OCI-LY7 (cell line): ENCODE data around the gene ELN. TPM values are rescaled to one million over a fixed set of nuclear protein-coding genes. Genes with fewer than 3 reads are reported as not detected.

ENCODE experiments used
- BruUV-seq: library from RNA; stranded (reverse); fragments of 400-500 nt; replicated peaks from 2 replicates; lab custom pipeline; 2021; lab: Mats Ljungman, UMichigan
- CTCF ChIA-PET: fragments of 300-600 bp; sonication (Branson Sonifier 250); formaldehyde crosslinking; loops from one replicate; lab custom pipeline; 2022; ENCODE audit warnings: antibody characterized with exemption; ENCODE audit not compliant: unreplicated experiment; lab: Charles Lee
- POLR2A ChIA-PET: fragments of 300-600 bp; sonication (Branson Sonifier 250); formaldehyde crosslinking; loops from one replicate; lab custom pipeline; 2022; ENCODE audit warnings: antibody characterized with exemption; lab: Charles Lee
- DNase-seq: peaks from one replicate; pipeline ENCODE4 v3.0.0-alpha.2; 2015; ENCODE audit warnings: low spot score
- H2AFZ ChIP-seq: fragments of 200-600 bp; sonication (generic), shearing (Covaris generic); 2 replicates; pipeline ENCODE4 v1.6.1; 2014; ENCODE audit warnings: mild to moderate bottlenecking, antibody characterized with exemption, low read length, moderate library complexity
- H3K27ac ChIP-seq: fragments of 200-600 bp; sonication (generic); 2 replicates; pipeline ENCODE4 v1.5.1; 2014; ENCODE audit warnings: mixed run types, low read depth, mild to moderate bottlenecking, moderate library complexity, low read length, inconsistent platforms; ENCODE audit not compliant: poor library complexity, severe bottlenecking
- H3K36me3 ChIP-seq: fragments of 200-600 bp; sonication (generic); 2 replicates; pipeline ENCODE4 v1.6.1; 2014; ENCODE audit warnings: mild to moderate bottlenecking, antibody characterized with exemption, low read length, moderate library complexity, mixed read lengths; ENCODE audit not compliant: insufficient read depth
- H3K4me1 ChIP-seq: fragments of 200-600 bp; sonication (generic); 2 replicates; pipeline ENCODE4 v1.5.1; 2014; ENCODE audit warnings: mild to moderate bottlenecking, low read length; ENCODE audit not compliant: insufficient read depth, poor library complexity, severe bottlenecking
- H3K4me2 ChIP-seq: fragments of 200-600 bp; sonication (generic); 2 replicates; pipeline ENCODE4 v1.6.1; 2014; ENCODE audit warnings: mild to moderate bottlenecking, low read length
- H3K4me3 ChIP-seq: fragments of 200-600 bp; sonication (generic); 2 replicates; pipeline ENCODE4 v1.5.1; 2014; ENCODE audit warnings: mild to moderate bottlenecking, low read depth, low read length; ENCODE audit not compliant: poor library complexity, severe bottlenecking
- H3K79me2 ChIP-seq: fragments of 200-600 bp; sonication (generic); 2 replicates; pipeline ENCODE4 v1.6.1; 2016; ENCODE audit warnings: low read depth, mild to moderate bottlenecking, low read length, moderate library complexity, mixed read lengths; ENCODE audit not compliant: insufficient read depth
- H3K9me2 ChIP-seq: fragments of 200-600 bp; sonication (generic); 2 replicates; pipeline ENCODE4 v1.6.1; 2016; ENCODE audit warnings: mild to moderate bottlenecking, low read length, mixed read lengths; ENCODE audit not compliant: insufficient read depth
- H3K9me3 ChIP-seq: fragments of 200-600 bp; sonication (generic); 2 replicates; pipeline ENCODE4 v1.6.1; 2014; ENCODE audit warnings: mild to moderate bottlenecking, mixed run types, low read length, mixed read lengths
- H4K20me1 ChIP-seq: fragments of 200-600 bp; sonication (generic); 2 replicates; pipeline ENCODE4 v1.6.1; 2014; ENCODE audit warnings: mild to moderate bottlenecking, antibody characterized with exemption, low read length, moderate library complexity, mixed read lengths; ENCODE audit not compliant: insufficient read depth
- EZH2phosphoT487 ChIP-seq: fragments of 200-600 bp; sonication (generic); IDR thresholded peaks from 2 replicates; pipeline ENCODE4 v1.6.1; 2018; ENCODE audit warnings: low read depth, borderline replicate concordance, mild to moderate bottlenecking, mixed run types, antibody characterized with exemption, low read length, moderate library complexity, mixed read lengths
- intact Hi-C: fragments of 100-400 bp; cut with micrococcal nuclease; formaldehyde crosslinking; loops from one replicate; pipeline ENCODE4 v1.10.0; 2022; ENCODE audit not compliant: unreplicated experiment
- total RNA-seq, 2 experiments: library from RNA; depleted of rRNA in 1 of 2; stranded (reverse); fragments of >200 nt in 1 of 2; shearing (Covaris generic) in 1 of 2; gene quantifications; 2 replicates each; pipeline ENCODE4 v1.2.3, GENCODE V29; 2014 to 2022
- TF ChIP-seq, protein P1 (sequence below): fragments of 200-600 bp; sonication (generic); conservative IDR thresholded peaks from 2 replicates; pipeline ENCODE4 v1.5.1; 2014; ENCODE audit warnings: mild to moderate bottlenecking, antibody characterized with exemption, low read length, moderate library complexity, mixed read lengths

ELN gene
- total RNA-seq, 2 experiments from 2014 or later: not detected

DNA sequence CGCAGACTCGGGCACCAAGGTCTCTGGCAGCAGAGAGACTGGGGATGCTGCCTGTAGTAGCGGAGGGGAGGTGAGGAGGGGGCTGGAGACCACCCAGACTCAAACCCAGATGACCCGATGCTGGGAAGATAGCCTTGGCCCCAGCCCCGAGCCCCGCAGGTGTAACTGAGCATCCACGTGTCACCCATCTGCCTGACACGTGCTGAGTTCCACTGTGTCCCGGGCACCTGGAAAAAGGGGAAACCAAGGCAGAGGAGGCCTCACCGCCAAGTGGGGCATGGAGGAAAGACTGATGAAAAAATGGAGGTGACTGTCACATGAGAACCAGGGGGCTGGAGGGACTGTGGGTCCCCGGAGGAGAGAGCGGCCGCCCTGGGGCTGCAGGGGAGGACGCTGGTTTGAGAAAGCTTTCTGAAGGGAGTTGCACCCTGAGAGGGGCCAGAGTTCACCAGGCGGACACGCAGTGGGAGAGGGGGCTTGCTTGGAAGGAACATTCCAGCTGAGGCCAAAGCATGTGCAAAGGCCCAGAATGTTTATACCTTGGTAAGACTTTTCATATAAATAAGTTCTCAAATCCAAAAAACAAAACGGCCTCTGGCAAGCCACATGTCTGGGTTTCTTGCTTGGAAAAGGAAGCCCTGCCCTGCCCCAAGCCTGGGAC, 27.4 kb upstream of the ELN start:
- DNase-seq: no peak
- ChIA-PET CTCF (no interaction called here), POLR2A (no interaction called here)
- no peak overlapping the region for H3K4me3 ChIP-seq
- TF ChIP-seq, protein P1, sequence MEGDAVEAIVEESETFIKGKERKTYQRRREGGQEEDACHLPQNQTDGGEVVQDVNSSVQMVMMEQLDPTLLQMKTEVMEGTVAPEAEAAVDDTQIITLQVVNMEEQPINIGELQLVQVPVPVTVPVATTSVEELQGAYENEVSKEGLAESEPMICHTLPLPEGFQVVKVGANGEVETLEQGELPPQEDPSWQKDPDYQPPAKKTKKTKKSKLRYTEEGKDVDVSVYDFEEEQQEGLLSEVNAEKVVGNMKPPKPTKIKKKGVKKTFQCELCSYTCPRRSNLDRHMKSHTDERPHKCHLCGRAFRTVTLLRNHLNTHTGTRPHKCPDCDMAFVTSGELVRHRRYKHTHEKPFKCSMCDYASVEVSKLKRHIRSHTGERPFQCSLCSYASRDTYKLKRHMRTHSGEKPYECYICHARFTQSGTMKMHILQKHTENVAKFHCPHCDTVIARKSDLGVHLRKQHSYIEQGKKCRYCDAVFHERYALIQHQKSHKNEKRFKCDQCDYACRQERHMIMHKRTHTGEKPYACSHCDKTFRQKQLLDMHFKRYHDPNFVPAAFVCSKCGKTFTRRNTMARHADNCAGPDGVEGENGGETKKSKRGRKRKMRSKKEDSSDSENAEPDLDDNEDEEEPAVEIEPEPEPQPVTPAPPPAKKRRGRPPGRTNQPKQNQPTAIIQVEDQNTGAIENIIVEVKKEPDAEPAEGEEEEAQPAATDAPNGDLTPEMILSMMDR: no peak
- no peak for TF ChIP-seq EZH2phosphoT487
- H4K20me1 ChIP-seq: no peaks in the 10 kb centered on the region
- intact Hi-C loops: no loop called here
- H3K9me2 ChIP-seq: no peaks in the 10 kb centered on the region
- no peak overlapping the region for H3K4me2 ChIP-seq
- H3K79me2 ChIP-seq: no peaks in the 10 kb centered on the region
- no peak overlapping the region for H3K27ac ChIP-seq
- no peak overlapping the region for H2AFZ ChIP-seq
- H3K4me1 ChIP-seq: no peaks in the 10 kb centered on the region
- H3K9me3 ChIP-seq: no peaks in the 10 kb centered on the region
- no TSS peak for BruUV-seq
- H3K36me3 ChIP-seq: no peaks in the 10 kb centered on the region

DNA sequence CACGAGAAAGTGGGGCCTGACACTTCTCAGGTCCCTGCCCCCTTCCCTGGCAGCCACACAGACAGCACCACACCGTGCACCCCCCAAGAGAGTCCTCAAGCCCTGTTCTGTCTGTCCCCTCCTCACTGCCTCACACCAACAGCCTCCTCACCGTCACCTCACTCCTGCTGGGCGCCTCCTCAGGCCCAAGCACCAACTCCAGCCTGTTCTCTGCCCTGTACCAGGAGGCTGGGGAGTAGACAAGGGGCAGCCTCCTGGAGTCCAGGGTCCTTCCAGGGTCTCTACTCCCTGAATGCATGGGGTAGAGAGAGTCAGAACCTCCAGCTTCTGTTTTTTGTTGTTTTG, 26.9 kb upstream of the ELN start:
- POLR2A ChIA-PET: no interaction called here
- H3K9me2 ChIP-seq: no peaks in the 10 kb centered on the region
- CTCF ChIA-PET: no interaction called here

DNA sequence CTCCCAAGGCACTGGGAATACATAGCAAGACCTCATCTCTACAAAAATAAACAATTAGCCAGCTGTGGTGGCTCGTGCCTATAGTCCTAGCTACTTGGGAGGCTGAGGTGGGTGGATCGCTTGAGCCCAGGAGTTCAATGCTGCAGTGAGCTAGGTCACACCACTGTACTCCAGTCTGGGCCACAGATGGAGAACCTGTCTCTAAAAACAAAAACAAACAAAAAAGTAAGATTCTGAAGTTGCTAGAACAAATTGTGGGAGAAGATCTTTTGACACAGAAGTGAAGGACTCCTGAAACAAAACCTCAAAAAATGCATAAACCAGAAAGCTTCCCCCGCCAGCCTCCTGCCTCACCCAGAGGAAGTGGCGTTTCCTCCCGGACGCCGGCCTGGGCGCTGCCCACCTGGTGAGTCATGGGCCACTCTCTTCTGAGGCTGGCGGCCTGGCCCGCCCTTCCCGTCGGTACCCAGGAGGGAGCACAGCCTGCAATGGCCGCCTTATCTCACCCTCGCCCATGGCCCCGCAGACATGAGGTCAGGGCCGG, 25.4 kb upstream of the ELN start:
- no peaks in the 10 kb centered on the region for H3K9me3 ChIP-seq
- CTCF ChIA-PET: no interaction called here
- no peaks in the 10 kb centered on the region for H4K20me1 ChIP-seq
- no peak for DNase-seq
- H3K36me3 ChIP-seq: no peaks in the 10 kb centered on the region
- H3K4me2 ChIP-seq: no peak overlapping the region
- POLR2A ChIA-PET: no interaction called here
- no peaks in the 10 kb centered on the region for H3K79me2 ChIP-seq
- no peak overlapping the region for H3K27ac ChIP-seq
- H2AFZ ChIP-seq: no peak overlapping the region
- no TSS peak for BruUV-seq
- no peak overlapping the region for H3K4me3 ChIP-seq
- no peak for TF ChIP-seq EZH2phosphoT487
- TF ChIP-seq, protein P1: no peak
- H3K9me2 ChIP-seq: no peaks in the 10 kb centered on the region
- intact Hi-C loops: no loop called here
- H3K4me1 ChIP-seq: no peaks in the 10 kb centered on the region

More for the DNA sequence above, 26.9 kb upstream of the ELN start:
- no peak for DNase-seq
- Histone ChIP-seq H4K20me1 (no peaks in the 10 kb centered on the region), H3K9me3 (no peaks in the 10 kb centered on the region), H3K4me1 (no peaks in the 10 kb centered on the region), H3K27ac (no peak overlapping the region), H3K4me2 (no peak overlapping the region), H3K4me3 (no peak overlapping the region), H3K36me3 (no peaks in the 10 kb centered on the region), H3K79me2 (no peaks in the 10 kb centered on the region), H2AFZ (no peak overlapping the region)
- no TSS peak for BruUV-seq
- TF ChIP-seq, protein P1: no peak
- no peak for TF ChIP-seq EZH2phosphoT487
- intact Hi-C loops: no loop called here
